NCI-H2227 treated with DMSO at 0.1 percent for 48 hours (cell line): ENCODE results near the gene IFT22.
"Not testable (repeated sequence)": the region's sequence is repeated elsewhere in the genome, so short reads cannot be mapped to it uniquely, and the experiment has no call there.

Experiments used
- DNase-seq: peaks from one replicate; lab custom pipeline; 2025; lab: John Stamatoyannopoulos, UW

Gene IFT22

GRCh38 chr7:101278461-101279292 lies 42.9 kb downstream of the IFT22 start:
- no peak for DNase-seq

- no peak for DNase-seq
These were observed 44.5 kb downstream of the IFT22 start for GRCh38 chr7:101277155-101277554.

DNA sequence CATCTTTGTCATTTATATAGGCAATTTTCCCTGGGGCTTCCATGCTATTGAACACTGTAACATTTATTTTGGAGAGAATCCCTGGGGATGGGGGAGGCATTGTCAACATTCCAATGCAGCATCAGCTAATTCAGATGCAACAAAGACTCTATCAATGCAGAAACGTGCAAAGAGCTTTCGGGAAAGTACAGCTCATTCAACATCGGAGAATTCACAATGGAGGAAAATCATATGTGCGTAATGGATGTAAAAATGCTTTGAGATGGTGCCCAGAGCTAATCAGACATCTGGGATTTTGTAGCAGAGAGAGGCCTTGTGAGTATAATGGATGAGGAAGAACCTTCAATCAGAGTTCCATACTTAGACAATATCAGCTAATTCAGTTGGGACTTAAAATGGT lies 48.4 kb downstream of the IFT22 start:
- DNase-seq: no peak

GRCh38 chr7:101271021-101271420 lies 50.6 kb downstream of the IFT22 start:
- DNase-seq: no peak

DNA sequence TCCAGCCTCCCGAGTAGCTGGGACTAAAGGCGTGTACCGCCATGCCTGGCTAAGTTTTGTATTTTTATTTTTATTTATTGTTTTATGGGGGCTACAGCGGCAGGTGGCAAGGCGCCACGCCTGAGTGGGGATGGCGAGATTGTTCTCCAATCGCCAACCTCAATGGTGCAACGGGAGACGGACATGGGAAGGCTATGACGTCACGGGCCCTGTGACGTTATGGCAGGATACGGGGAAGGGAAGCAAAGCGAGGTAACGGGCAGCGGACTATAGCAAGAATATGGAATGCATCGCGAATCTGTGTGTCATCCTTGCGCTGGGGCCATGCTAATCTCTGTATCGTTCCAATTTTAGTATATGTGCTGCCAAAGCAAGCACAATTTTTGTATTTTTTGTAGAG lies 51.9 kb downstream of the IFT22 start:
- DNase-seq: no peak

DNA sequence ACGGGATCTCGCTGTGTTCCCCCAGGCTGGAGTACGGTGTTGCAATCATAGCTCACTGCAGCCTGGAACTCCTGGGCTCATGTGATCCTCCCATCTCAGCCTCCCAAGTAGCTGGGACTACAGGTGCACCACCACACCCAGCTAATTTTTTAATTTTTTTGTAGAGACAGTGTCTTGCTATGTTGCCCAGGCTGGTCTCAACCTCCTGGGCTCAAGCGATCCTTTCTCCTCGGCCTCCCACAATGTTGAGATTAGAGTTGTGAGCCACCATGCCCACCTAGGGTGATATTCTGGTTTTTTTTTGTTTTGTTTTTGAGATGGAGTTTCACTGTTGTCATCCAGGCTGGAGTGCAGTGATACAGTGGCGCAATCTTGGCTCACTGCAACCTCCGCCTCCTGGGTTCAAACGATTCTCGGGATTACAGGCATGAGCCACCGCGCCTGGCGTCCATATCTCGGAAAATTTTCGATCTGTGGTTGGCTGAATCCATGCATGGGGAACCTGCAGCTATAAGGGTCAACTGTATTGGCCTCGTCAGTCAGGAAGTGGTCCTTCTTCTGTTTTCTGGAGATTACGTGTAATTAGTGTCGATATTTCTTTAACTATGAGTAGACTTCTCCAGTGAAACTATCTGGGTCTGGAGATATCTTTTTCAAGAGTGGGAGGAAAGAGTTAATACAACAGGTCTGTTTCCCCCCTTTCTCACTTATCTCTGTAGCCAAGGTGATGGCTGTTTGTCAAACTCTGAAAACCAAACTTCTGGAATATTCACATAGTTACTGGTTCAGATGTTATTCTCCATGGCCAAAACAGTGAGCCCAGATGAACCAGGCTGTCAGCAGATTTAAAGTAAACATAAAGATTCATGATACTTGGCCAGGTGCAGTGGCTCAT lies 55.7 kb downstream of the IFT22 start:
- DNase-seq: no peak

DNA sequence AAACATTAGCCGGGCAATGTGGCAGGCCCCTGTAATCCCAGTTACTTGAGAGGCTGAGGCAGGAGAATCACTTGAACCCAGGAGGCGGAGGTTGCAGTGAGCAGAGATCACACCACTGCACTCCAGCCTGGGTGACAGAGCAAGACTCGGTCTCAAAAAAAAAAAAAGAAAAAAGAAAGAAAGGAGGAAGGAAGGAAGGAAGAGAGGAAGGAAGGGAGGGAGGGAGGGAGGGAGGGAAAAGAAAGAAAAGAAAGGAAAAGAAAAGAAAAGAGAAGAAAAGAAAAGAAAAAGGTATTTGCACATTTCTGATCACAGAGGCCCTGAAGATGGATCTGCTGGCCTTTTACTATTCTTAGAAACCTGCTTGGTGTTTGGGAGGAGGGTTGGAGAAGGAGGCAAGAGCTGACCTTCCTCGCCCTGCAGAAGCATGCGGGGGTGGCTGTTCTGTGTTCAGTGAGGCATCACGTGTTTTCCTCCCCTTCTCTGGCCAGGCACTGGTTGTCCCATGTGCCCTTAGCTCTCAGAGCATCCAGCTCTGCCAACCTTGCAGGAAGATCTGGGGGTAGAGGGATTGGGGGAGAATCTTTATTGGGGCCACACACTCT lies 57.4 kb downstream of the IFT22 start:
- DNase-seq: not testable (repeated sequence)
